Ovary (tissue), 3 donors: ENCODE measurements around the gene DEFB121.

ENCODE experiments used
- CTCF ChIP-seq, 3 donors: fragments of 450-650 bp in 2 of 3; fragments of 200-600 bp in 1 of 3; IDR thresholded peaks; one replicate each; pipeline versions ENCODE4 v1.5.1 to v1.8.0; 2016 to 2022; ENCODE audit warnings: antibody characterized with exemption in 3 of 3, mild to moderate bottlenecking in 1 of 3
- EP300 ChIP-seq: sonication (generic); formaldehyde crosslinking; IDR thresholded peaks from one replicate; pipeline ENCODE4 v1.6.1; 2017; ENCODE audit warnings: antibody characterized with exemption
- POLR2A ChIP-seq: fragments of 450-650 bp; IDR thresholded peaks from one replicate; pipeline ENCODE4 v1.6.1; 2017; ENCODE audit warnings: antibody characterized with exemption, mild to moderate bottlenecking, moderate library complexity
- donor health status: DM: no; HTN: no; CAD: no.

GRCh38 chr20:31414381-31414780 lies 8.4 kb upstream of the DEFB121 start:
- TF ChIP-seq CTCF (IDR thresholded peaks at IDR 0.05) (no peak), POLR2A (no peak), EP300 (no peak)
